ENCODE data around the gene IL20.

The IL20 gene

GRCh38 chr1:206905295-206906164 lies 40.1 kb downstream of the IL20 start:
- DNase-seq, result no peak

- DNase-seq, result no peak
Measured at GRCh38 chr1:206907304-206907991, 42.0 kb downstream of the IL20 start.

- no peak for DNase-seq
Measured at GRCh38 chr1:206908038-206908437, 42.6 kb downstream of the IL20 start.

- no peak for DNase-seq
Measured at GRCh38 chr1:206909161-206909882, 43.9 kb downstream of the IL20 start.

GRCh38 chr1:206909883-206910318 lies 44.5 kb downstream of the IL20 start:
- DNase-seq, result no peak

- DNase-seq, result no peak
Measured at GRCh38 chr1:206911064-206911663, 45.7 kb downstream of the IL20 start.

- peak; percentile 13 for DNase-seq
Measured at GRCh38 chr1:206912445-206913095, 47.1 kb downstream of the IL20 start.

- no peak for DNase-seq
Measured at GRCh38 chr1:206913766-206914537, 48.5 kb downstream of the IL20 start.

GRCh38 chr1:206915030-206915735 lies 49.8 kb downstream of the IL20 start:
- no peak for DNase-seq

GRCh38 chr1:206916000-206916709 lies 50.7 kb downstream of the IL20 start:
- DNase-seq, result no peak

GRCh38 chr1:206918076-206918475 lies 52.7 kb downstream of the IL20 start:
- DNase-seq, result no peak
